Fibroblast of lung (primary cell): Measurements from ENCODE around the gene TMPRSS13. TPM values are rescaled to one million over a fixed set of nuclear protein-coding genes. Genes with fewer than 3 reads are reported as not detected.

ENCODE experiments used
- DNase-seq, 2 donors: peaks; one replicate each; pipeline versions ENCODE4 v3.0.0 to v3.0.0-alpha.2; 2010; ENCODE audit warnings: low read depth in 2 of 2
- H2AFZ ChIP-seq: 2 replicates; pipeline ENCODE4 v1.5.1; 2012; ENCODE audit warnings: low read length, control low read depth, inconsistent platforms
- H3K27ac ChIP-seq: 2 replicates; pipeline ENCODE4 v1.5.1; 2011; ENCODE audit warnings: low read length, control low read depth; ENCODE audit not compliant: insufficient read depth
- H3K27me3 ChIP-seq: 2 replicates; pipeline ENCODE4 v1.5.1; 2011; ENCODE audit warnings: mild to moderate bottlenecking, low read length; ENCODE audit not compliant: control insufficient read depth, insufficient read depth
- H3K36me3 ChIP-seq: 2 replicates; pipeline ENCODE4 v1.5.1; 2011; ENCODE audit warnings: low read length; ENCODE audit not compliant: control insufficient read depth, insufficient read depth
- H3K4me1 ChIP-seq: 2 replicates; pipeline ENCODE4 v1.5.1; 2011; ENCODE audit warnings: low read length; ENCODE audit not compliant: control insufficient read depth, insufficient read depth; ENCODE audit errors: extremely low read depth
- H3K4me2 ChIP-seq: 2 replicates; pipeline ENCODE4 v1.5.1; 2011; ENCODE audit warnings: low read length, control low read depth; ENCODE audit not compliant: insufficient read depth; ENCODE audit errors: extremely low read depth
- H3K4me3 ChIP-seq, 4 experiments: fragments of 200-600 bp in 1 of 4; sonication (generic) in 1 of 4; replicated peaks in 1 of 4; 2 replicates each; pipeline ENCODE4 v1.5.1; 2011 to 2016; ENCODE audit warnings: low read length in 4 of 4, low read depth in 3 of 4, mild to moderate bottlenecking in 3 of 4, control low read depth in 2 of 4, inconsistent platforms in 1 of 4, mixed read lengths in 1 of 4; ENCODE audit not compliant: insufficient read depth in 1 of 4; ENCODE audit errors: control extremely low read depth in 1 of 4
- H3K79me2 ChIP-seq: 2 replicates; pipeline ENCODE4 v1.5.1; 2012; ENCODE audit warnings: mild to moderate bottlenecking, low read length, inconsistent platforms; ENCODE audit not compliant: control insufficient read depth, insufficient read depth
- H3K9ac ChIP-seq: 2 replicates; pipeline ENCODE4 v1.5.1; 2011; ENCODE audit warnings: mild to moderate bottlenecking, low read length, control low read depth; ENCODE audit not compliant: insufficient read depth
- H3K9me3 ChIP-seq: 2 replicates; pipeline ENCODE4 v1.5.1; 2012; ENCODE audit warnings: low read depth, low read length; ENCODE audit not compliant: control insufficient read depth, insufficient read depth
- H4K20me1 ChIP-seq: 2 replicates; pipeline ENCODE4 v1.5.1; 2011; ENCODE audit warnings: low read length; ENCODE audit not compliant: control insufficient read depth, insufficient read depth; ENCODE audit errors: extremely low read depth
- CTCF ChIP-seq, 2 donors: IDR thresholded peaks in 1 of 2; conservative IDR thresholded peaks in 1 of 2; 1 replicate in 1 of 2; 2 replicates in 1 of 2; pipeline ENCODE4 v1.5.1; 2011 to 2012; ENCODE audit warnings: low read length in 2 of 2, control low read depth in 1 of 2, inconsistent platforms in 1 of 2, low read depth in 1 of 2, mild to moderate bottlenecking in 1 of 2
- EZH2 ChIP-seq: IDR thresholded peaks from 2 replicates; pipeline ENCODE4 v1.5.1; 2012; ENCODE audit warnings: low read length, control low read depth, mild to moderate bottlenecking; ENCODE audit errors: missing control alignments
- polyA plus RNA-seq, 2 donors: library from polyadenylated mRNA; depleted of rRNA in 1 of 2; stranded (reverse) in 1 of 2; unstranded in 1 of 2; fragments of >200 nt; gene quantifications; 2 replicates each; pipeline ENCODE4 v1.2.1, GENCODE V29; 2011 to 2012; ENCODE audit warnings: missing spikeins in 1 of 2
- total RNA-seq: library from RNA; depleted of rRNA; stranded (reverse); fragments of >200 nt; gene quantifications from 2 replicates; pipeline ENCODE4 v1.2.1, GENCODE V29; 2014

TMPRSS13 gene
- total and polyA plus RNA-seq, 2 donors (not counting 1 experiment from before 2014, with no cell fraction given): not detected

GRCh38 chr11:117911694-117912093 lies 17.5 kb downstream of the TMPRSS13 start:
- Histone ChIP-seq H3K27ac (no peak overlapping the region), H3K27me3 (peaks cover 10% of the 10 kb centered on the region), H2AFZ (no peak overlapping the region), H3K79me2 (no peaks in the 10 kb centered on the region), H3K36me3 (no peaks in the 10 kb centered on the region), H3K4me2 (no peak overlapping the region), H3K4me3 (no peak overlapping the region), H3K9me3 (no peaks in the 10 kb centered on the region), H4K20me1 (no peaks in the 10 kb centered on the region), H3K4me1 (peaks cover 3% of the 10 kb centered on the region), H3K9ac (no peak overlapping the region)
- no peak for DNase-seq
- no peak for TF ChIP-seq CTCF (conservative IDR thresholded peaks at IDR 0.05 in 1 of 2, IDR thresholded peaks at IDR 0.05 in 1 of 2; ENCODE audit: low read depth in 1 of 2, low read length in 2 of 2)
- TF ChIP-seq EZH2: no peak

- Histone ChIP-seq H3K4me1 (peaks cover 3% of the 10 kb centered on the region), H2AFZ (no peak overlapping the region), H4K20me1 (no peaks in the 10 kb centered on the region), H3K79me2 (no peaks in the 10 kb centered on the region), H3K9me3 (no peaks in the 10 kb centered on the region), H3K36me3 (no peaks in the 10 kb centered on the region), H3K4me2 (no peak overlapping the region), H3K9ac (no peak overlapping the region), H3K27me3 (peaks cover 10% of the 10 kb centered on the region), H3K4me3 (no peak overlapping the region), H3K27ac (no peak overlapping the region)
- no peak for DNase-seq
- TF ChIP-seq EZH2 (no peak), CTCF (conservative IDR thresholded peaks at IDR 0.05 in 1 of 2, IDR thresholded peaks at IDR 0.05 in 1 of 2; ENCODE audit: low read depth in 1 of 2, low read length in 2 of 2) (no peak)
These were observed 18.1 kb downstream of the TMPRSS13 start for GRCh38 chr11:117910941-117911655.

GRCh38 chr11:117910525-117910924 lies 18.7 kb downstream of the TMPRSS13 start:
- Histone ChIP-seq H3K79me2 (no peaks in the 10 kb centered on the region), H3K27ac (no peak overlapping the region), H4K20me1 (no peaks in the 10 kb centered on the region)

More at GRCh38 chr11:117910525-117910924, 18.7 kb downstream of the TMPRSS13 start:
- peaks cover 3% of the 10 kb centered on the region for H3K4me1 ChIP-seq
- no peak for DNase-seq
- H3K9ac ChIP-seq: no peak overlapping the region
- H3K4me3 ChIP-seq: no peak overlapping the region
- H2AFZ ChIP-seq: no peak overlapping the region
- H3K27me3 ChIP-seq: peaks cover 10% of the 10 kb centered on the region
- H3K9me3 ChIP-seq: no peaks in the 10 kb centered on the region
- TF ChIP-seq CTCF (conservative IDR thresholded peaks at IDR 0.05 in 1 of 2, IDR thresholded peaks at IDR 0.05 in 1 of 2; ENCODE audit: low read depth in 1 of 2, low read length in 2 of 2) (no peak), EZH2 (no peak)
- no peaks in the 10 kb centered on the region for H3K36me3 ChIP-seq
- no peak overlapping the region for H3K4me2 ChIP-seq
